ENCODE data around the gene PEMT.
A peak's percentile ranks its signal among the peaks of the same experiment; 100 is the strongest.
"Not testable (repeated sequence)": the region's sequence is repeated elsewhere in the genome, so short reads cannot be mapped to it uniquely, and the experiment has no call there.

PEMT gene

GRCh38 chr17:17591355-17592298 is at the start of gene PEMT:
Gene PEMT, minus strand, starts transcription at chr17:17591708. Its CDS starts 82 bp downstream, at chr17:17591626.
- H3K4me1 ChIP-seq (ENCODE audit: insufficient read depth, low read length) = peaks cover 4% of the 10 kb centered on the region; the same call in 1 of the 2 replicates

GRCh38 chr17:17639661-17640270 is 48.3 kb upstream of the PEMT start:
- H3K9ac ChIP-seq (ENCODE audit: low read depth, low read length); H3K9me3 ChIP-seq (ENCODE audit: control insufficient read depth, insufficient read depth, low read length); H3K36me3 ChIP-seq (ENCODE audit: insufficient read depth, low read length); H3K4me1 ChIP-seq (ENCODE audit: insufficient read depth, low read length): not testable (repeated sequence)

More at GRCh38 chr17:17591355-17592298, at the start of gene PEMT:
- H3K36me3 ChIP-seq (ENCODE audit: insufficient read depth, low read length) = no peaks in the 10 kb centered on the region
- no peaks in the 10 kb centered on the region for H3K9me3 ChIP-seq (ENCODE audit: control insufficient read depth, insufficient read depth, low read length)
- peak within 1 kb of the TSS; percentile 88 for H3K9ac ChIP-seq (ENCODE audit: low read depth, low read length)

- H3K9ac ChIP-seq (ENCODE audit: low read depth, low read length) = no peak overlapping the region
- H3K36me3 ChIP-seq (ENCODE audit: insufficient read depth, low read length) = no peaks in the 10 kb centered on the region
- H3K9me3 ChIP-seq (ENCODE audit: control insufficient read depth, insufficient read depth, low read length) = no peaks in the 10 kb centered on the region
- peaks cover 2% of the 10 kb centered on the region; the same call in 1 of the 2 replicates for H3K4me1 ChIP-seq (ENCODE audit: insufficient read depth, low read length)
Observed at GRCh38 chr17:17638467-17638866, 47.0 kb upstream of the PEMT start.

- H3K36me3 ChIP-seq (ENCODE audit: insufficient read depth, low read length) = no peaks in the 10 kb centered on the region
- H3K4me1 ChIP-seq (ENCODE audit: insufficient read depth, low read length) = no peaks in the 10 kb centered on the region
- H3K9me3 ChIP-seq (ENCODE audit: control insufficient read depth, insufficient read depth, low read length) = no peaks in the 10 kb centered on the region; the same call in 1 of the 2 replicates
- H3K9ac ChIP-seq (ENCODE audit: low read depth, low read length) = no peak overlapping the region
Observed at GRCh38 chr17:17636272-17636885, 44.9 kb upstream of the PEMT start.

- not testable (repeated sequence) for H3K9me3 ChIP-seq (ENCODE audit: control insufficient read depth, insufficient read depth, low read length); H3K4me1 ChIP-seq (ENCODE audit: insufficient read depth, low read length); H3K36me3 ChIP-seq (ENCODE audit: insufficient read depth, low read length); H3K9ac ChIP-seq (ENCODE audit: low read depth, low read length)
Observed at GRCh38 chr17:17635537-17636271, 44.2 kb upstream of the PEMT start.

- Histone ChIP-seq H3K4me1 (ENCODE audit: insufficient read depth, low read length) (no peaks in the 10 kb centered on the region), H3K9me3 (ENCODE audit: control insufficient read depth, insufficient read depth, low read length) (no peaks in the 10 kb centered on the region; the same call in 1 of the 2 replicates), H3K36me3 (ENCODE audit: insufficient read depth, low read length) (no peaks in the 10 kb centered on the region), H3K9ac (ENCODE audit: low read depth, low read length) (no peak overlapping the region)
Observed at GRCh38 chr17:17635126-17635525, 43.6 kb upstream of the PEMT start.

GRCh38 chr17:17633310-17633709 is 41.8 kb upstream of the PEMT start:
- Histone ChIP-seq H3K4me1 (ENCODE audit: insufficient read depth, low read length) (no peaks in the 10 kb centered on the region), H3K9me3 (ENCODE audit: control insufficient read depth, insufficient read depth, low read length) (no peaks in the 10 kb centered on the region; the same call in 1 of the 2 replicates), H3K9ac (ENCODE audit: low read depth, low read length) (no peak overlapping the region), H3K36me3 (ENCODE audit: insufficient read depth, low read length) (no peaks in the 10 kb centered on the region)

- not testable (repeated sequence) for H3K9ac ChIP-seq (ENCODE audit: low read depth, low read length); H3K9me3 ChIP-seq (ENCODE audit: control insufficient read depth, insufficient read depth, low read length); H3K36me3 ChIP-seq (ENCODE audit: insufficient read depth, low read length); H3K4me1 ChIP-seq (ENCODE audit: insufficient read depth, low read length)
Observed at GRCh38 chr17:17632690-17633089, 41.2 kb upstream of the PEMT start.

- H3K4me1 ChIP-seq (ENCODE audit: insufficient read depth, low read length) = peaks cover 15% of the 10 kb centered on the region; the same call in 1 of the 2 replicates
Observed at GRCh38 chr17:17628388-17629008, 37.0 kb upstream of the PEMT start.

GRCh38 chr17:17626840-17627239 is 35.3 kb upstream of the PEMT start:
- Histone ChIP-seq H3K9me3 (ENCODE audit: control insufficient read depth, insufficient read depth, low read length) (no peaks in the 10 kb centered on the region), H3K9ac (ENCODE audit: low read depth, low read length) (no peak overlapping the region)

More at GRCh38 chr17:17628388-17629008, 37.0 kb upstream of the PEMT start:
- no peaks in the 10 kb centered on the region; the same call in 1 of the 2 replicates for H3K9me3 ChIP-seq (ENCODE audit: control insufficient read depth, insufficient read depth, low read length)
- no peaks in the 10 kb centered on the region for H3K36me3 ChIP-seq (ENCODE audit: insufficient read depth, low read length)
- no peak overlapping the region for H3K9ac ChIP-seq (ENCODE audit: low read depth, low read length)

GRCh38 chr17:17626151-17626805 is 34.8 kb upstream of the PEMT start:
- peak overlapping the region; percentile 19; the same call in 1 of the 2 replicates for H3K9ac ChIP-seq (ENCODE audit: low read depth, low read length)
- peaks cover 15% of the 10 kb centered on the region; the same call in 1 of the 2 replicates for H3K4me1 ChIP-seq (ENCODE audit: insufficient read depth, low read length)
- no peaks in the 10 kb centered on the region for H3K9me3 ChIP-seq (ENCODE audit: control insufficient read depth, insufficient read depth, low read length)
- no peaks in the 10 kb centered on the region for H3K36me3 ChIP-seq (ENCODE audit: insufficient read depth, low read length)

More at GRCh38 chr17:17626840-17627239, 35.3 kb upstream of the PEMT start:
- Histone ChIP-seq H3K4me1 (ENCODE audit: insufficient read depth, low read length) (peaks cover 15% of the 10 kb centered on the region; the same call in 1 of the 2 replicates), H3K36me3 (ENCODE audit: insufficient read depth, low read length) (no peaks in the 10 kb centered on the region)

- H3K9ac ChIP-seq (ENCODE audit: low read depth, low read length) = no peak overlapping the region
- H3K9me3 ChIP-seq (ENCODE audit: control insufficient read depth, insufficient read depth, low read length) = no peaks in the 10 kb centered on the region
- no peaks in the 10 kb centered on the region for H3K36me3 ChIP-seq (ENCODE audit: insufficient read depth, low read length)
- peaks cover 15% of the 10 kb centered on the region; the same call in 1 of the 2 replicates for H3K4me1 ChIP-seq (ENCODE audit: insufficient read depth, low read length)
Observed at GRCh38 chr17:17624741-17625140, 33.2 kb upstream of the PEMT start.

- H3K9me3 ChIP-seq (ENCODE audit: control insufficient read depth, insufficient read depth, low read length) = no peaks in the 10 kb centered on the region
- H3K9ac ChIP-seq (ENCODE audit: low read depth, low read length) = no peak overlapping the region
- no peaks in the 10 kb centered on the region for H3K36me3 ChIP-seq (ENCODE audit: insufficient read depth, low read length)
- peaks cover 15% of the 10 kb centered on the region; the same call in 1 of the 2 replicates for H3K4me1 ChIP-seq (ENCODE audit: insufficient read depth, low read length)
Observed at GRCh38 chr17:17623904-17624303, 32.4 kb upstream of the PEMT start.
